ENCODE measurements around the gene GPR25.

The GPR25 gene, protein sequence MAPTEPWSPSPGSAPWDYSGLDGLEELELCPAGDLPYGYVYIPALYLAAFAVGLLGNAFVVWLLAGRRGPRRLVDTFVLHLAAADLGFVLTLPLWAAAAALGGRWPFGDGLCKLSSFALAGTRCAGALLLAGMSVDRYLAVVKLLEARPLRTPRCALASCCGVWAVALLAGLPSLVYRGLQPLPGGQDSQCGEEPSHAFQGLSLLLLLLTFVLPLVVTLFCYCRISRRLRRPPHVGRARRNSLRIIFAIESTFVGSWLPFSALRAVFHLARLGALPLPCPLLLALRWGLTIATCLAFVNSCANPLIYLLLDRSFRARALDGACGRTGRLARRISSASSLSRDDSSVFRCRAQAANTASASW

DNA sequence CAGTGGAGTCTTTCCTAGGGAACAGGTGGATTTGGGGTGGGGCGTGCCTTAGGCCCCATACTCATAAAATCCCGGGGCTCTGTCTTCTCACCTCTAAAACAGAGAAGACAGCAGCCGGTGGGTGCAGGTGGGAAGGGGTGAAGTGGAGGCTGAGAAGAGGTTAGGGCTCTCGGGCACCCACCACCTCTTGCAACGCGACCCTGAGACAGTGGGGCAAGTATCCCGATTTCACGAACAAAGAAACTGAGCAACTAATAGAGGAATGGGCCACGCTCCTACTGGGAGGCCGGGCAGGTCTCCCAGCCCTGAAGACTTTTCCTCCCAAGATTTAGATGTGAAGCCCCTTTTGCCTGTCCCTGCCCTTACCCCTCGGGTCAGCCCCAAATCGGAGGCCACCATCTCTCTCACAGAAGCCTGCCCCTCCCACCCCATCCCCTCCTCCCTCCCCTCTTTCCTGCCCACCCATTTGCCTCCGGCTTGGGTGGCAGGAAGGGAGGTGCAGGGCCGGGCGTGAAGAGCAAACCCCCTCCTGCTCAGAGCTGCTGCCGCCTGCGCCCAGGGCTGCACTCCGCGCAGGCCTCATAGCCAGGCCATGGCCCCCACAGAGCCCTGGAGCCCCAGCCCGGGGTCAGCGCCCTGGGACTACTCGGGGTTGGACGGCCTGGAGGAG, at the start of gene GPR25:
Gene GPR25, plus strand, starts transcription at position 536 of the 670 bp plus-strand sequence. Its CDS starts 57 bp downstream, at position 593.
- TF ChIP-seq ZNF274 (IDR thresholded peaks at IDR 0.05; ENCODE audit: low read depth, low read length): no peak
- H3K4me3 ChIP-seq (ENCODE audit: low read length): no peak within 1 kb of the TSS

DNA sequence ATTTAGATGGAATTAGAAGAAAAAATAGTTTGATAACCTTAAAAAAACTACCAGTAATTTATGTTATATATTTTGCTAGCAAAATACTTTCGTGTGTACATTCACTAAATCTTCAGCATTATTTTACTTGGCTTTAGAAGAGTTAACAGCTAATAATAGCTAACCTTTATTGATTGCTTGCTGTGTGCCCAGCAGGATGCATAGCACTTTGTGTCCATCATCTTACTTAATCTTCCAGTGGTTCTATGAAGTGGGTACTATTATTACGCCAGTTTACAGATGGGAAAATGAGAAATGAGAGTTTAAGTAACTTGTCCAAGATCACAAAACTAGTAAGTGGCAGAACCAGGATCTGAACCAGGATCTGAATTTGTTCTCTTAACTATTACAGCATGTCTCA, 41.7 kb upstream of the GPR25 start:
- H3K4me3 ChIP-seq (ENCODE audit: low read length): no peak overlapping the region
- no peak for TF ChIP-seq ZNF274 (IDR thresholded peaks at IDR 0.05; ENCODE audit: low read depth, low read length)

DNA sequence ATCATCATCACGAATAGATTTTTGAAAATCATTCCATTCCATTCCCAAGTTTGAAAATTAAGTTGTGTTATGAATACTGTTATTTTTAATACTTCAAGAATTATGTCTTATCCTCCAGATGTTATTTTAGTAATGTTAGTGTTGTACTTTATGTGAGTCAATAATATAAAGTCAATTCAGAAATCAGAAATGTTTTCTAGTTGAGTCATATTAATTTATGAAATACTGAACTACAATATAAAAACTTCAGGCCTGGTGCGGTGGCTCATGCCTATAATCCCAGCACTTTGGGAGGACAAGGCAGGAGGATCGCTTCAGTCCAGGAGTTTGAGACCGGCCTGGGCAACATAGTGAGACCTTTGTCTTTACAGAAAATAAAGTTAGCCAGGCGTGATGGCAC, 38.4 kb upstream of the GPR25 start:
- no peak overlapping the region for H3K4me3 ChIP-seq (ENCODE audit: low read length)
- no peak for TF ChIP-seq ZNF274 (IDR thresholded peaks at IDR 0.05; ENCODE audit: low read depth, low read length)

DNA sequence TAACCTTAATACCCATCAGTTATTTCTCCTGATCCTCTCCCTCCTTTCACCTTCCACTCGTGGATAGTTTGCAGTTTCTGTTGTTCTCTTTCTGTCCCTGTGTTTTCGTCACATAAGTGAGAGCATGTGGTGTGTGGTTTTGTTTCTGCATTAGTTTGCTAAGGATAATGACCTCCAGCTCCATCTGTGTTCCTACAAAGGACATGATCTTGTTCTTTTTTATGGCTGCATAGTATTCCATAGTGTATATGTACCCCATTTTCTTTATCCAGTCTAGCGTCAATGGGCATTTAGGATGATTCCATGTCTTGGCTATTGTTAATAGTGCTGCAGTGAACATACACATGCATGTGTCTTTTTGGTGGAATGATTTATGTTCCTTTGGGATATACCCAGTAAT, 36.6 kb upstream of the GPR25 start:
- TF ChIP-seq ZNF274 (IDR thresholded peaks at IDR 0.05; ENCODE audit: low read depth, low read length): no peak
- no peak overlapping the region for H3K4me3 ChIP-seq (ENCODE audit: low read length)

DNA sequence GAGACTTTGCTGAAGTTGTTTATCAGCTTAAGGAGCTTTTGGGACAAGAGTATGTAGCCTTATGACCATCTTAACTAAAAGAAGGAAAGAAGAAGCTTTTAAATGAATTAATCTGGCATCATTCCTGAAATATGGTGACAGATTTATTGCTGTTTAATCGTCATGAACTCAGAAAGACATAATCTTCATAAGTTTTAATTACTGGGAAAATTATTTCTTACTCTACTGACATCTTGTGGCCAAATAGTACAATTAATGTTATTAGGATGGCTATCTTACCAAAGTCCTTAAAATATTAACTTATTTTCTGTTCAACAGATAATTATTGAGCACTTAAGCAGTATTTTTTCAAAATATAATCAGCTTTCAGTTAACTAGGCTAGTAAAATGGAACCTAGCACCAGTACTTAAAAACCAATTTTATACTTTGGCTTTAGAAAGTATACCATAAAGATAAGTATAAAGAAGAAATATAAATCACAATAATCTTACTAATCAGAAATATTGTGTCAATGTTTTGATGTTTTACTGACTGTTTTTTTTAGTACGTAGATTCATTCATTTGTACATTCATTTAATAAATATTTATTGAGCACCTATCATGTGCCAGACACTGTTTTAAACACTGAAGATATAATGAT, 34.7 kb upstream of the GPR25 start:
- no peak overlapping the region for H3K4me3 ChIP-seq (ENCODE audit: low read length)
- no peak for TF ChIP-seq ZNF274 (IDR thresholded peaks at IDR 0.05; ENCODE audit: low read depth, low read length)

DNA sequence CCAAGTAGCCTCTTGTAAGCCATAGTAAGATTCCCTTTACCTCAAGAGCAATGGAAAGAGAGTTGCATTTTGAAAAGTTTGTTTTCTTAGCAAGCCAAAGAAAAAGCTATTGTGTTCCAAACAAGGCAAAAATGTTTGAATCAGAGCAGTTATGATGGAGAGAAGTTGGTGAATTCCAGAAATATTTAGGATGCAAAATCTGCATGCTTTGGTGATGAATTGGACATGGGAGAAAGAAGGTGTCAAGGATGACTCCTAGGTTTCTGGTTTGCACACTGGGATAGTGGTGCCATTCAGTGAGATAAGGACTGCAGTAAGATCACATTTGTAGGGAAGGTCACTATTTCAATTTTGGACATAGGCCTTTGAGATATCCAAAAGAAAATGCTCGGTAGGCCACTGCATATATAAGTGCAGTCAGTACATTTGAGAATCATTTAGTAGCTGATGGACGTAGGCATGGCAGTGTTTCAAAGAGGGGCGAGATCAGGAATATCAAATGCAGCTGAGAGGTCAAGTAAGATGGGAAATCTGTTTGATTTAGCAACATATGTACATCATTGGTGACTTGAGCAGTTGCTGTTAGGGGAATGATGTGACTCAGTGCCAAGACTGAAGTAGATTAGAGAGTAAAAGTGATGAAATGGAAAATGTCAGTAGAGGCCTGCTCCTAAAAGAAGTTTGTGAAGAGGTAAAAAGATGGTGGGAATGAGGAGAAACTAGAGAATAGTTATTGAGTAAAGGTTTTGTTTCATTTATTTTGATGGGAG, 33.9 kb upstream of the GPR25 start:
- no peak overlapping the region for H3K4me3 ChIP-seq (ENCODE audit: low read length)
- no peak for TF ChIP-seq ZNF274 (IDR thresholded peaks at IDR 0.05; ENCODE audit: low read depth, low read length)

DNA sequence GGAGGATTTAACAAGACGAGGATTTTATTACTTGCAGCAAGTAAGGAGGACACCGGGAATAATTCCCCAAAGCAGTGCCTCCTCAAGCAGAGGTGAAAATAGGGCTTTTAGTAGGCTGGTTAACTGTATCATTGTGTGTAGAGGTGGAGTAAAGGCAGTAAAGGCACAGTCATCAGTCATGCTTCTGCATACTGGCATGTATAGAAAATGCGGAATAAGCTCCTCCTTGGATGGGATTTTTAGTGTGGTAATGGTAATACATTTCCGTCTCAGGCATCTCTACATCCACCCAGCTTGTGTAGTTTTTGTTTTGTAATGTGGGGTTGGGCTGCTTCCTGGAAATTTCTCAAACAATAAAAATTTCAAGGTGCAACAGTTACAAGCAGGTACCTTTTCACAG, 27.4 kb upstream of the GPR25 start:
- TF ChIP-seq ZNF274 (IDR thresholded peaks at IDR 0.05; ENCODE audit: low read depth, low read length): no peak
- no peak overlapping the region for H3K4me3 ChIP-seq (ENCODE audit: low read length)

DNA sequence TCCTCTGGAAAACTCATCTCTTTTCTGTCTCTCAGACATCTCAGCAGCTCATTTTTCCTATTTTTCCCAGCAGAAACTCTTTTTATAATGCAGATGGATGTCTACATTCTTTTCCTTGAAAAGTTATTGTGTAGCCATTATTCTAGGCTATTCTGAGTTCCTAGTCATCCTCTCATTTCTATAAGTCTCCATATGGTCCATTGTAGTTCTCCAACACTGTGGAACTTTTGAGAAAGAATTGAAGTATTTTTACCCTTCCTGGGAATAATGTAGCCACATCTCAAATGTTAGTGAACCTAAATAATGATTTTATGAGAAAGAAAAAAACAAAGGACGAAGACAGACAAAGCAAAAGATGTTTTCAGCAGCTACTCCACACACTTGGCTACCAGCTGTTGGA, 26.4 kb upstream of the GPR25 start:
- no peak overlapping the region for H3K4me3 ChIP-seq (ENCODE audit: low read length)
- TF ChIP-seq ZNF274 (IDR thresholded peaks at IDR 0.05; ENCODE audit: low read depth, low read length): no peak

DNA sequence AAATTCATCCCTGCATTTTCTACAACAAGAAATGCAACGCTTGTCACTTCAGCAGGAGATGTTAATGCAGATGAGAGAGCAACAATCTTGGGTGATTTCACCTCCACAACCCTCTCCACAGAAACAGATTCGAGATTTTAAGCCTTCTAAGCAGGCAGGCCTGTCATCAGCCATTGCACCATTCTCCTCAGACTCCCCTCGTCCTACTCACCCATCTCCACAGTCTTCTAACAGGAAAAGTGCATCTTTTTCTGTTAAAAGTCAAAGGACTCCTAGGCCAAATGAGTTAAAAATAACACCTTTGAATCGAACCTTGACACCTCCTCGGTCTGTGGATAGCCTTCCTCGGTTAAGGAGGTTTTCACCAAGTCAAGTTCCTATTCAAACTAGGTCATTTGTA, 23.4 kb upstream of the GPR25 start:
- no peak for TF ChIP-seq ZNF274 (IDR thresholded peaks at IDR 0.05; ENCODE audit: low read depth, low read length)
- H3K4me3 ChIP-seq (ENCODE audit: low read length): no peak overlapping the region

DNA sequence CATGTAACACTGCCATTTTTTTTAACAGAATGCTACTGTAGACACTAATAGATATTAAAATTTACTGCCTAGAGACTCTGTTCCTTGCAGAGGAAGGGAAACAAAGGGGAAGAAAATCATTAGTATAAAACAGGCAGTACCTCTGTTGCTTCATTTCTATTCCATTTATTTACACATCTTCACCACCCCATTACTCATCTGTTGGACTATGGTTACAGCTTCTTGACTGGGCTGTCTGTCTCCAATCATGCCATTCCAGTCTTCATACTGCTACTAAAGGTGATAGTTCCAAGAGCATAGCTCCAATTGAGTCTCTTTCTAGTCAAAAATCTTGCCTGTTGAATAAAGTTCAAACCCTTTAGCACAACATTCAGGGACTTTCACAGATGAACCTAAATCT, 22.2 kb upstream of the GPR25 start:
- H3K4me3 ChIP-seq (ENCODE audit: low read length): no peak overlapping the region
- TF ChIP-seq ZNF274 (IDR thresholded peaks at IDR 0.05; ENCODE audit: low read depth, low read length): no peak

DNA sequence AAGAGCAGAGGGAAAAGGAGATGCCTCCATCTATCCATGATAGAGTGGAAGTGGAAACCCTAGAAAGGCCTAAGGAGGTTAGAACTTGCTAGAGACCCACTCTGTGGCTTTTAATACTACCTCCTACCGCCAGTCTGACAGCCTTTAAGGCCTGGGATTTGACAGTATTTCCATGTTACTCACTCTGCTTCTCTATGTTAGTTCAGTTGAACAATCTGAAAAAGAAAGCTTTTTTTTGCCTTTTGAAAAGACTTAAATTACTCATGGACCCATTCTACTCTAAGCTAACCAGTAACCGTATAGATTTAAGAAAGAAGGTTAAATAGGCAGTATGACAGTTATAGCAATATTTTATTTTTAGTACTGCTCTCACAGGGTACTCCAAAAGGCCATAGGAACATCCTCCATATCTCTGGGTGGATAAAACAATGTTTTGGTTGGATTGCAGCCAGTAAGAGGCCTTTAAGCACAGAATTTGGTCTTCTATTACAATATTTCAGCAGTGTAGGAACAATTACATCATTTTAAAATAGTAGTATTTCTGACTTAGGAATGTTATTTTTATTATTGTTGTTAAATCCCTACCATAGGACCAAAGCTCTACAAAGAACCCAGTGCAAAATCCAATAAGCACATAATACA, 15.9 kb upstream of the GPR25 start:
- no peak overlapping the region for H3K4me3 ChIP-seq (ENCODE audit: low read length)
- no peak for TF ChIP-seq ZNF274 (IDR thresholded peaks at IDR 0.05; ENCODE audit: low read depth, low read length)

DNA sequence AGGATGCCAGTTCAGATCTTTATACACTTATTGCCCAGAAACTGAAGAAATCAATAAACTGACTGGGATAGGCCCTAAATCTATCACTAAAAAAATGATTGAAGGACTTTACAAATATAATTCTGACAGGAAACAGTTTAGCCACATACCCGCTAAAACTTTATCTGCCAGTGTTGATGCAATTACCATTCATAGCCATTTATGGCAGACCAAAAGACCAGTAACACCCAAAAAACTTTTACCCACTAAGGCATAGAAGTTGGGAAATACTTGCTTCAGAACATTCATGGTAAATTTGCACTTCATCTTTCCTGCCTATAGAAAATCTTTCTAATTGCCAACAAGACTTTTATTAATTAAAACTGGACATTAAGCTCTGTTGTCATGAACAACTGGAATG, 15.0 kb upstream of the GPR25 start:
- TF ChIP-seq ZNF274 (IDR thresholded peaks at IDR 0.05; ENCODE audit: low read depth, low read length): no peak
- H3K4me3 ChIP-seq (ENCODE audit: low read length): no peak overlapping the region

DNA sequence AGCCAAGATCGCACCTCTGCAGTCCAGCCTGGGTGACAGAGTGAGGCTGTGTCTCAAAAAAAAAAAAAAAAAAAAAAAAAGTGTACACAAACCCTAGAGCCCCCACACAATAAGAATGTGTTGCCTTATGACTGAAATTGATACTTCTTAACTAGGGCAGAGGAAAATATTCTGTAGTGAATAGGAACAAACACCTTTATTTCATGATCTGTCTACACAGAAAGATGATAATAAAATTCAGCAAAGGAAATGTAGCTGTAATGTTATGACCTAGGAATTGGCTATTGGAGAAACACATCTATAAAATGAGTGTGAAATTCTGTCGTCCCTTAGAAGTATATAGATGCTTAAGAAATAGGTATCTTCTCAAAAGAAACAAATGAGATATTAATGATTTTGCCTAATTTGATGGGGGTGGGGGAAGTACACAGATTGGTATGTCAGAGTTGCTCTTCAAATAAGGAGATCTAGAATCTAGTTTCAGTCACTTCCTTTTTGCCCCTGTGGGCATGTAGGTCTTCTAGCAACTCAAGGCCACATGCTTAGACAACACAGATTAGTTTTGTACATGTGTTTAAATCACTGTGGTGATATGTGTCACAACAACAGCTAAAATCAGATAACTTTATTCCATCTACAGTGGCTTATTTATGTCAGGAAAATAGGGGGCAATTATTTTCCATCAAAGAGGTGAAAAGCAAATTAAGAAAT, 10.7 kb upstream of the GPR25 start:
- no peak overlapping the region for H3K4me3 ChIP-seq (ENCODE audit: low read length)
- TF ChIP-seq ZNF274 (IDR thresholded peaks at IDR 0.05; ENCODE audit: low read depth, low read length): no peak
